PC-3 (cell line): ENCODE results near the gene CFL1.
A peak's percentile ranks its signal among the peaks of the same experiment; 100 is the strongest.

Experiments used
- EZH2 ChIP-seq: fragments of 300-600 bp; sonication (generic); IDR thresholded peaks from one replicate; pipeline ENCODE4 v1.6.1; 2017; ENCODE audit warnings: antibody characterized with exemption, mild to moderate bottlenecking, low read length; ENCODE audit not compliant: unreplicated experiment
- EZH2phosphoT487 ChIP-seq: fragments of 300-600 bp; sonication (generic); IDR thresholded peaks from 2 replicates; pipeline ENCODE4 v1.6.1; 2018; ENCODE audit warnings: mild to moderate bottlenecking, antibody characterized with exemption, low read length, borderline replicate concordance
- TF ChIP-seq, protein P1 (sequence below): fragments of 300-600 bp; sonication (generic); conservative IDR thresholded peaks from 2 replicates; pipeline ENCODE4 v1.5.1; 2017; ENCODE audit warnings: antibody characterized with exemption, low read depth, mild to moderate bottlenecking, low read length

DNA sequence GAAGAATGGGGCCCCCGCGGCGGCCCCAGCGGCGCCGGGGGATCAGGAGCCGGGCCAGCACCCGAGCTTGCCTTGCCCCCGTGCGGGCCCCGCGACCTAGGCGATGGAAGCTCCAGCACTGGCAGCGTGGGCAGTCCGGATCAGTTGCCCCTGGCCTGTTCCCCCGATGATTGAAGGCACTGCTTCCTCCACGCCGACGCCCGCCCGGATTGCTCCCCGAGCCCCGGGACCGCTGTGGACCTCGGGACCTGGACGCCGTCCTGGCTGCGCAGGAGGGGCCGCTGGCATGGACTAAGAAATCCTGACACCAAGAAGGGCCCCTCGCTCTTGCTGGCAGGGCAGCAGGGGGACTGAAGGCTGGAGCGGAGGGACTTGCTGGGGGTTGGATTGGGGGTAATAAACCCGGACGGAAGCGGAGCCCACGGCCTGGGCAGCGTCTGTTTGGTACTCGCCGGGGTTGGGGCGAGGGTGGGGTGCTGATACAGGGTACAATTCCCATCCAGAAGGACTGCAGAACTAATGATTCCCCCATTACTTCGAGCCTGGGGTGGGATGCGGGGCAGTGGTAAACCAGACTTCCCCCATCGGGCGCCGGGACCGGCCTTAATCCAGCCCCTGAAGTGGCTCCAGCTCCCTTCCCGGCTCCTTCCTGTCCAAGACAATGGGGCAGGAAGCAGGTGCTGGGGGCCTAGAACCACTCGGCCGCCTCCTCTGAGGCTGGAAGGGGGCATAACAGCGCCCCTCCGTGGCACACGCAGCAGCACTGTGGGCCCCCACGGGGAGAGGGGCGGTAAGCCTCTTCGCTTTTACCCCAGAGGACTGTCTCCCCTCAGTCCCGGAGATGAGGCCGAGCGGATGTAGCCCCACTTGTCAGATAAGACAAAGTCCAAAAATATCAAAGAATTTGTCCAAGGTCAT is 33.5 kb upstream of the CFL1 start:
- TF ChIP-seq, protein P1, sequence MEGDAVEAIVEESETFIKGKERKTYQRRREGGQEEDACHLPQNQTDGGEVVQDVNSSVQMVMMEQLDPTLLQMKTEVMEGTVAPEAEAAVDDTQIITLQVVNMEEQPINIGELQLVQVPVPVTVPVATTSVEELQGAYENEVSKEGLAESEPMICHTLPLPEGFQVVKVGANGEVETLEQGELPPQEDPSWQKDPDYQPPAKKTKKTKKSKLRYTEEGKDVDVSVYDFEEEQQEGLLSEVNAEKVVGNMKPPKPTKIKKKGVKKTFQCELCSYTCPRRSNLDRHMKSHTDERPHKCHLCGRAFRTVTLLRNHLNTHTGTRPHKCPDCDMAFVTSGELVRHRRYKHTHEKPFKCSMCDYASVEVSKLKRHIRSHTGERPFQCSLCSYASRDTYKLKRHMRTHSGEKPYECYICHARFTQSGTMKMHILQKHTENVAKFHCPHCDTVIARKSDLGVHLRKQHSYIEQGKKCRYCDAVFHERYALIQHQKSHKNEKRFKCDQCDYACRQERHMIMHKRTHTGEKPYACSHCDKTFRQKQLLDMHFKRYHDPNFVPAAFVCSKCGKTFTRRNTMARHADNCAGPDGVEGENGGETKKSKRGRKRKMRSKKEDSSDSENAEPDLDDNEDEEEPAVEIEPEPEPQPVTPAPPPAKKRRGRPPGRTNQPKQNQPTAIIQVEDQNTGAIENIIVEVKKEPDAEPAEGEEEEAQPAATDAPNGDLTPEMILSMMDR, result peak; percentile 68
- TF ChIP-seq EZH2, result no peak
- TF ChIP-seq EZH2phosphoT487, result no peak
